ENCODE measurements around the gene PDCD10. TPM values are rescaled to one million over a fixed set of nuclear protein-coding genes. Genes with fewer than 3 reads are reported as not detected.

Gene PDCD10
- total and polyA plus RNA-seq, 4 donors: 26.7 to 113 (median 51.5) TPM

GRCh38 chr3:167750272-167750971 is 15.7 kb upstream of the PDCD10 start:
- Histone ChIP-seq H3K27me3 (ENCODE audit: control insufficient read depth in 3 of 3, insufficient read depth in 3 of 3, low read length in 2 of 3) (no peaks in the 10 kb centered on the region), H3K36me3 (ENCODE audit: control insufficient read depth in 4 of 4, insufficient read depth in 4 of 4, low read length in 4 of 4) (no peaks in the 10 kb centered on the region), H3K9ac (ENCODE audit: insufficient read depth in 1 of 2, low read length in 2 of 2) (no peak overlapping the region), H3K9me3 (ENCODE audit: control insufficient read depth in 4 of 4, insufficient read depth in 3 of 4, low read length in 3 of 4) (no peaks in the 10 kb centered on the region), H3K4me1 (ENCODE audit: control insufficient read depth in 5 of 5, insufficient read depth in 5 of 5, low read length in 5 of 5) (no peaks in the 10 kb centered on the region), H3K27ac (ENCODE audit: low read depth in 1 of 2, low read length in 1 of 2) (no peak overlapping the region), H3K4me3 (no peak overlapping the region)
- DNase-seq (no peak), ATAC-seq (ENCODE audit: insufficient read depth, low FRiP score) (no peak)
- 33 to 40% methylated on average over 3 of the region's 3 CpGs for WGBS, 2 donors
- no peak for TF ChIP-seq CTCF (IDR thresholded peaks at IDR 0.05; ENCODE audit: control extremely low read depth, extremely low read depth)

- Histone ChIP-seq H3K27me3 (ENCODE audit: control insufficient read depth in 3 of 3, insufficient read depth in 3 of 3, low read length in 2 of 3) (no peaks in the 10 kb centered on the region), H3K4me3 (no peak overlapping the region), H3K27ac (ENCODE audit: low read depth in 1 of 2, low read length in 1 of 2) (no peak overlapping the region), H3K9ac (ENCODE audit: insufficient read depth in 1 of 2, low read length in 2 of 2) (no peak overlapping the region), H3K36me3 (ENCODE audit: control insufficient read depth in 4 of 4, insufficient read depth in 4 of 4, low read length in 4 of 4) (no peaks in the 10 kb centered on the region), H3K4me1 (ENCODE audit: control insufficient read depth in 5 of 5, insufficient read depth in 5 of 5, low read length in 5 of 5) (no peaks in the 10 kb centered on the region), H3K9me3 (ENCODE audit: control insufficient read depth in 4 of 4, insufficient read depth in 3 of 4, low read length in 3 of 4) (no peaks in the 10 kb centered on the region)
- no peak for DNase-seq
- TF ChIP-seq CTCF (IDR thresholded peaks at IDR 0.05; ENCODE audit: control extremely low read depth, extremely low read depth): no peak
- ATAC-seq (ENCODE audit: insufficient read depth, low FRiP score): no peak
- WGBS, 2 donors: 94 to 98% methylated on average over 2 of the region's 2 CpGs
These were observed 15.0 kb upstream of the PDCD10 start for GRCh38 chr3:167749728-167750127.

GRCh38 chr3:167749209-167749608 is 14.5 kb upstream of the PDCD10 start:
- no peak overlapping the region for H3K4me3 ChIP-seq
- H3K4me1 ChIP-seq (ENCODE audit: control insufficient read depth in 5 of 5, insufficient read depth in 5 of 5, low read length in 5 of 5): no peaks in the 10 kb centered on the region
- no peaks in the 10 kb centered on the region for H3K36me3 ChIP-seq (ENCODE audit: control insufficient read depth in 4 of 4, insufficient read depth in 4 of 4, low read length in 4 of 4)
- ATAC-seq (ENCODE audit: insufficient read depth, low FRiP score): no peak
- H3K27ac ChIP-seq (ENCODE audit: low read depth in 1 of 2, low read length in 1 of 2): no peak overlapping the region
- no peaks in the 10 kb centered on the region for H3K9me3 ChIP-seq (ENCODE audit: control insufficient read depth in 4 of 4, insufficient read depth in 3 of 4, low read length in 3 of 4)
- no peak for TF ChIP-seq CTCF (IDR thresholded peaks at IDR 0.05; ENCODE audit: control extremely low read depth, extremely low read depth)
- DNase-seq: no peak
- no peaks in the 10 kb centered on the region for H3K27me3 ChIP-seq (ENCODE audit: control insufficient read depth in 3 of 3, insufficient read depth in 3 of 3, low read length in 2 of 3)
- H3K9ac ChIP-seq (ENCODE audit: insufficient read depth in 1 of 2, low read length in 2 of 2): no peak overlapping the region

GRCh38 chr3:167743799-167744198 is 9.1 kb upstream of the PDCD10 start:
- H3K9me3 ChIP-seq (ENCODE audit: control insufficient read depth in 4 of 4, insufficient read depth in 3 of 4, low read length in 3 of 4): no peaks in the 10 kb centered on the region
- H3K4me1 ChIP-seq (ENCODE audit: control insufficient read depth in 5 of 5, insufficient read depth in 5 of 5, low read length in 5 of 5): no peaks in the 10 kb centered on the region
- no peak overlapping the region for H3K9ac ChIP-seq (ENCODE audit: insufficient read depth in 1 of 2, low read length in 2 of 2)
- TF ChIP-seq CTCF (IDR thresholded peaks at IDR 0.05; ENCODE audit: control extremely low read depth, extremely low read depth): no peak
- no peaks in the 10 kb centered on the region for H3K36me3 ChIP-seq (ENCODE audit: control insufficient read depth in 4 of 4, insufficient read depth in 4 of 4, low read length in 4 of 4)
- no peaks in the 10 kb centered on the region for H3K27me3 ChIP-seq (ENCODE audit: control insufficient read depth in 3 of 3, insufficient read depth in 3 of 3, low read length in 2 of 3)
- H3K4me3 ChIP-seq: no peak overlapping the region
- DNase-seq: no peak
- H3K27ac ChIP-seq (ENCODE audit: low read depth in 1 of 2, low read length in 1 of 2): no peak overlapping the region
- 83 to 86% methylated on average over 2 of the region's 2 CpGs for WGBS, 2 donors
- ATAC-seq (ENCODE audit: insufficient read depth, low FRiP score): no peak

Measured in lung (tissue), 12 donors.